Breast epithelium (tissue), 4 donors: ENCODE measurements around the gene IPO9. TPM values are rescaled to one million over a fixed set of nuclear protein-coding genes. Genes with fewer than 3 reads are reported as not detected.

Experiments
- DNase-seq, 2 donors: peaks; one replicate each; pipeline ENCODE4 v3.0.0-alpha.2; 2019; ENCODE audit warnings: low spot score in 2 of 2
- H3K27ac ChIP-seq, 2 donors: fragments of 200-600 bp; sonication (generic) in 1 of 2; one replicate each; pipeline ENCODE4 v1.5.1; 2016 to 2019; ENCODE audit warnings: mild to moderate bottlenecking in 1 of 2
- H3K27me3 ChIP-seq, 2 donors: fragments of 200-600 bp; sonication (generic) in 1 of 2; one replicate each; pipeline versions ENCODE4 v1.5.1 to v1.6.0; 2017 to 2019; ENCODE audit warnings: control low read depth in 1 of 2, mild to moderate bottlenecking in 1 of 2
- H3K36me3 ChIP-seq: fragments of 200-600 bp; one replicate; pipeline ENCODE4 v1.5.1; 2019
- H3K4me1 ChIP-seq, 2 donors: fragments of 200-600 bp; sonication (generic); one replicate each; pipeline ENCODE4 v1.5.1; 2016 to 2019; ENCODE audit warnings: control low read depth in 1 of 2
- H3K4me3 ChIP-seq, 3 donors: fragments of 200-600 bp; sonication (generic); 1 replicate in 2 of 3; 2 replicates in 1 of 3; pipeline ENCODE4 v1.5.1; 2016 to 2019; ENCODE audit warnings: mild to moderate bottlenecking in 3 of 3, moderate library complexity in 2 of 3
- H3K9me3 ChIP-seq, 2 donors: fragments of 200-600 bp; sonication (generic) in 1 of 2; one replicate each; pipeline ENCODE4 v1.5.1; 2016 to 2019; ENCODE audit warnings: control low read depth in 1 of 2
- CTCF ChIP-seq, 3 donors: fragments of 450-650 bp; IDR thresholded peaks; one replicate each; pipeline ENCODE4 v1.5.1; 2016 to 2017; ENCODE audit warnings: antibody characterized with exemption in 3 of 3, mild to moderate bottlenecking in 3 of 3, moderate library complexity in 3 of 3
- POLR2A ChIP-seq: fragments of 450-650 bp; IDR thresholded peaks from one replicate; pipeline ENCODE4 v1.6.1; 2016; ENCODE audit warnings: antibody characterized with exemption, mild to moderate bottlenecking, moderate library complexity
- POLR2AphosphoS5 ChIP-seq, 3 donors: sonication (generic); formaldehyde crosslinking; IDR thresholded peaks; one replicate each; pipeline ENCODE4 v1.6.1; 2017; ENCODE audit warnings: antibody characterized with exemption in 3 of 3
- intact Hi-C: fragments of 100-400 bp; cut with DNase I; formaldehyde crosslinking; loops from one replicate; pipeline ENCODE4 v1.15.1; 2023; ENCODE audit warnings: low total_unique reads
- total RNA-seq, 3 donors: library from RNA; depleted of rRNA; stranded (reverse); fragments of >200 nt; gene quantifications; one replicate each; pipeline ENCODE4 v1.1.0, GENCODE V29; 2016

Gene IPO9
- total RNA-seq, 3 donors from 2014 or later: 15.2 to 21.3 (median 18.1) TPM

- no peak for DNase-seq
- TF ChIP-seq CTCF (IDR thresholded peaks at IDR 0.05): no peak
- no peak for TF ChIP-seq POLR2A
- no peak for TF ChIP-seq POLR2AphosphoS5 (IDR thresholded peaks at IDR 0.05)
- Histone ChIP-seq H3K9me3 (no peaks in the 10 kb centered on the region), H3K4me1 (no peaks in the 10 kb centered on the region), H3K36me3 (no peaks in the 10 kb centered on the region), H3K27ac (no peak overlapping the region), H3K4me3 (no peak overlapping the region), H3K27me3 (no peaks in the 10 kb centered on the region)
- intact Hi-C loops: no loop called here
These were observed 9.8 kb upstream of the IPO9 start for GRCh38 chr1:201818971-201819750.

GRCh38 chr1:201820413-201820812 is 8.5 kb upstream of the IPO9 start:
- no peaks in the 10 kb centered on the region for H3K36me3 ChIP-seq
- intact Hi-C loops: no loop called here
- no peak for TF ChIP-seq CTCF (IDR thresholded peaks at IDR 0.05)

GRCh38 chr1:201825245-201825644 is 3.7 kb upstream of the IPO9 start:
- no peak for TF ChIP-seq CTCF (IDR thresholded peaks at IDR 0.05)
- TF ChIP-seq POLR2A: no peak
- no peak for TF ChIP-seq POLR2AphosphoS5 (IDR thresholded peaks at IDR 0.05)
- Histone ChIP-seq H3K27ac (no peak overlapping the region), H3K36me3 (no peaks in the 10 kb centered on the region)

More at GRCh38 chr1:201820413-201820812, 8.5 kb upstream of the IPO9 start:
- DNase-seq: no peak
- Histone ChIP-seq H3K27me3 (no peaks in the 10 kb centered on the region), H3K4me1 (no peaks in the 10 kb centered on the region), H3K9me3 (no peaks in the 10 kb centered on the region), H3K4me3 (no peak overlapping the region), H3K27ac (no peak overlapping the region)

GRCh38 chr1:201826830-201827229 is 2.1 kb upstream of the IPO9 start:
- TF ChIP-seq CTCF (IDR thresholded peaks at IDR 0.05): no peak
- TF ChIP-seq POLR2AphosphoS5 (IDR thresholded peaks at IDR 0.05): no peak
- no peak for TF ChIP-seq POLR2A
- no peak for DNase-seq
- intact Hi-C loops: no loop called here
- Histone ChIP-seq H3K27me3 (no peaks in the 10 kb centered on the region), H3K9me3 (no peaks in the 10 kb centered on the region), H3K27ac (no peak overlapping the region), H3K4me3 (no peak overlapping the region), H3K36me3 (no peaks in the 10 kb centered on the region), H3K4me1 (peaks cover 0 to 9% of the 10 kb centered on the region in 2 donors)

More at GRCh38 chr1:201825245-201825644, 3.7 kb upstream of the IPO9 start:
- H3K4me3 ChIP-seq: no peak overlapping the region
- no peaks in the 10 kb centered on the region for H3K27me3 ChIP-seq
- peaks cover 0 to 9% of the 10 kb centered on the region in 2 donors for H3K4me1 ChIP-seq
- no peak for DNase-seq
- intact Hi-C loops: no loop called here
- no peaks in the 10 kb centered on the region for H3K9me3 ChIP-seq

GRCh38 chr1:201827321-201828216 is 1.4 kb upstream of the IPO9 start:
- Histone ChIP-seq H3K27ac (no peak overlapping the region), H3K9me3 (no peaks in the 10 kb centered on the region), H3K4me3 (no peak overlapping the region), H3K27me3 (no peaks in the 10 kb centered on the region), H3K36me3 (no peaks in the 10 kb centered on the region), H3K4me1 (peaks cover 0 to 9% of the 10 kb centered on the region in 2 donors)
- intact Hi-C loops: no loop called here
- DNase-seq: no peak
- TF ChIP-seq POLR2AphosphoS5 (IDR thresholded peaks at IDR 0.05): no peak
- no peak for TF ChIP-seq CTCF (IDR thresholded peaks at IDR 0.05)
- no peak for TF ChIP-seq POLR2A
